Measurements from ENCODE around the gene PLPPR3. TPM values are rescaled to one million over a fixed set of nuclear protein-coding genes. Genes with fewer than 3 reads are reported as not detected.

Gene PLPPR3
- total RNA-seq, 2 donors from 2014 or later: not detected

GRCh38 chr19:795073-795611 lies 26.6 kb downstream of the PLPPR3 start:
- DNase-seq (ENCODE audit: low spot score): no peak
- H3K36me3 ChIP-seq: no peaks in the 10 kb centered on the region
- no peak for ATAC-seq (ENCODE audit: insufficient number of reproducible peaks, low FRiP score, low read depth)
- H3K27ac ChIP-seq: peak overlapping the region in 1 of 2 donors; percentile 11
- TF ChIP-seq CTCF (IDR thresholded peaks at IDR 0.05): no peak
- peak overlapping the region; percentile 6 for H3K4me3 ChIP-seq
- H3K9me3 ChIP-seq: no peaks in the 10 kb centered on the region
- no peaks in the 10 kb centered on the region for H3K27me3 ChIP-seq (replicated peaks; ENCODE audit: insufficient read depth)
- H3K4me1 ChIP-seq (ENCODE audit: control insufficient read depth in 1 of 2, low read depth in 2 of 2): peaks cover 20 to 34% of the 10 kb centered on the region in 2 donors

GRCh38 chr19:793806-794205 lies 27.9 kb downstream of the PLPPR3 start:
- no peaks in the 10 kb centered on the region for H3K9me3 ChIP-seq
- no peaks in the 10 kb centered on the region for H3K36me3 ChIP-seq
- no peaks in the 10 kb centered on the region for H3K27me3 ChIP-seq (replicated peaks; ENCODE audit: insufficient read depth)
- no peak for DNase-seq (ENCODE audit: low spot score)
- TF ChIP-seq CTCF (IDR thresholded peaks at IDR 0.05): no peak
- ATAC-seq (ENCODE audit: insufficient number of reproducible peaks, low FRiP score, low read depth): no peak
- no peak overlapping the region for H3K4me3 ChIP-seq
- H3K4me1 ChIP-seq (ENCODE audit: control insufficient read depth in 1 of 2, low read depth in 2 of 2): peaks cover 7 to 21% of the 10 kb centered on the region in 2 donors
- H3K27ac ChIP-seq: no peak overlapping the region

- H3K36me3 ChIP-seq: no peaks in the 10 kb centered on the region
- DNase-seq (ENCODE audit: low spot score) (no peak), ATAC-seq (ENCODE audit: insufficient number of reproducible peaks, low FRiP score, low read depth) (no peak)
- H3K27me3 ChIP-seq (replicated peaks; ENCODE audit: insufficient read depth): no peaks in the 10 kb centered on the region
- peaks cover 6 to 16% of the 10 kb centered on the region in 2 donors for H3K4me1 ChIP-seq (ENCODE audit: control insufficient read depth in 1 of 2, low read depth in 2 of 2)
- H3K4me3 ChIP-seq: no peak overlapping the region
- TF ChIP-seq CTCF (IDR thresholded peaks at IDR 0.05): no peak
- H3K27ac ChIP-seq: no peak overlapping the region
- no peaks in the 10 kb centered on the region for H3K9me3 ChIP-seq
Observed at GRCh38 chr19:792306-792885, 29.4 kb downstream of the PLPPR3 start.

GRCh38 chr19:791567-792305 lies 30.0 kb downstream of the PLPPR3 start:
- Histone ChIP-seq H3K4me3 (no peak overlapping the region), H3K4me1 (ENCODE audit: control insufficient read depth in 1 of 2, low read depth in 2 of 2) (peaks cover 6 to 16% of the 10 kb centered on the region in 2 donors), H3K36me3 (no peaks in the 10 kb centered on the region), H3K9me3 (no peaks in the 10 kb centered on the region), H3K27me3 (replicated peaks; ENCODE audit: insufficient read depth) (no peaks in the 10 kb centered on the region), H3K27ac (no peak overlapping the region)
- no peak for ATAC-seq (ENCODE audit: insufficient number of reproducible peaks, low FRiP score, low read depth)
- no peak for DNase-seq (ENCODE audit: low spot score)
- TF ChIP-seq CTCF (IDR thresholded peaks at IDR 0.05): no peak

- no peak for DNase-seq (ENCODE audit: low spot score)
- no peak overlapping the region for H3K27ac ChIP-seq
- no peak for ATAC-seq (ENCODE audit: insufficient number of reproducible peaks, low FRiP score, low read depth)
- no peaks in the 10 kb centered on the region for H3K27me3 ChIP-seq (replicated peaks; ENCODE audit: insufficient read depth)
- no peak for TF ChIP-seq CTCF (IDR thresholded peaks at IDR 0.05)
- peaks cover 2 to 12% of the 10 kb centered on the region in 2 donors for H3K4me1 ChIP-seq (ENCODE audit: control insufficient read depth in 1 of 2, low read depth in 2 of 2)
- no peaks in the 10 kb centered on the region for H3K36me3 ChIP-seq
- no peak overlapping the region for H3K4me3 ChIP-seq
- no peaks in the 10 kb centered on the region for H3K9me3 ChIP-seq
Observed at GRCh38 chr19:791007-791566, 30.7 kb downstream of the PLPPR3 start.

All from thoracic aorta (tissue), 2 donors.